HepG2 (cell line): Measurements from ENCODE around the gene ABHD12. TPM values are rescaled to one million over a fixed set of nuclear protein-coding genes. Genes with fewer than 3 reads are reported as not detected.

Experiments
- ATAC-seq: fragments of 200-7000 bp; cut with Tn5 transposase; 3 replicates; pipeline ENCODE4 v1.9.1; 2020; ENCODE audit warnings: mild to moderate bottlenecking, moderate library complexity
- BruUV-seq: library from RNA; stranded (reverse); fragments of 400-500 nt; replicated peaks from 2 replicates; lab custom pipeline; 2021; lab: Mats Ljungman, UMichigan
- CTCF ChIA-PET: fragments of 300-600 bp; formaldehyde crosslinking; extraction: SDS; loops from one replicate; lab custom pipeline; 2021; ENCODE audit warnings: low total read pairs, inconsistent platforms, low intra/inter-chr PET ratio; lab: Yijun Ruan, JAX
- POLR2A ChIA-PET: fragments of 350-600 bp; sonication (Branson Sonifier 250); formaldehyde crosslinking; loops from one replicate; lab custom pipeline; 2020; ENCODE audit warnings: antibody characterized with exemption, inconsistent platforms; lab: Yijun Ruan, JAX
- DNase-seq: peaks from one replicate; pipeline ENCODE4 v3.0.0-alpha.2; 2015; ENCODE audit warnings: low spot score
- FAIRE-seq: peaks from 3 replicates; lab custom pipeline; 2011; peaks lifted over from hg19 to GRCh38; lab: Jason Lieb, UNC
- H2AFZ ChIP-seq: one replicate; pipeline ENCODE4 v1.6.1; 2011; ENCODE audit warnings: low read length, inconsistent platforms
- H3K27ac ChIP-seq: fragments of 300-600 bp; 3 replicates; pipeline ENCODE4 v1.8.0; 2011; ENCODE audit warnings: mixed run types, mild to moderate bottlenecking, mixed read lengths, low read length, inconsistent platforms; ENCODE audit not compliant: insufficient read depth; ENCODE audit errors: extremely low read length
- H3K27me3 ChIP-seq, 2 experiments: fragments of 200-600 bp in 1 of 2; 2 replicates in 1 of 2; 3 replicates in 1 of 2; pipeline versions ENCODE4 v1.6.0 to v1.8.0; 2011; ENCODE audit warnings: low read length in 2 of 2, mild to moderate bottlenecking in 2 of 2, moderate library complexity in 2 of 2, inconsistent platforms in 1 of 2; ENCODE audit not compliant: insufficient read depth in 2 of 2, control insufficient read depth in 1 of 2
- H3K36me3 ChIP-seq, 2 experiments: fragments of 200-600 bp in 1 of 2; replicated peaks in 1 of 2; 2 replicates in 1 of 2; 3 replicates in 1 of 2; pipeline versions ENCODE4 v1.5.1 to v1.8.0; 2011; ENCODE audit warnings: low read length in 2 of 2, inconsistent platforms in 1 of 2; ENCODE audit not compliant: insufficient read depth in 2 of 2, control insufficient read depth in 1 of 2
- H3K4me1 ChIP-seq: 2 replicates; pipeline ENCODE4 v1.5.1; 2012; ENCODE audit warnings: low read length, inconsistent platforms; ENCODE audit not compliant: insufficient read depth
- H3K4me2 ChIP-seq: 2 replicates; pipeline ENCODE4 v1.6.0; 2011; ENCODE audit warnings: low read depth, low read length, inconsistent platforms
- H3K4me3 ChIP-seq, 3 experiments: fragments of 200-600 bp in 1 of 3; sonication (generic), shearing (Covaris generic) in 1 of 3; replicated peaks in 1 of 3; 2 replicates each; pipeline ENCODE4 v1.5.1; 2011 to 2016; ENCODE audit warnings: low read length in 3 of 3, inconsistent platforms in 2 of 3, low read depth in 2 of 3, mild to moderate bottlenecking in 2 of 3, control low read depth in 1 of 3, mixed read lengths in 1 of 3; ENCODE audit not compliant: insufficient read depth in 1 of 3
- H3K79me2 ChIP-seq: one replicate; pipeline ENCODE4 v1.6.1; 2011; ENCODE audit warnings: low read length, inconsistent platforms; ENCODE audit not compliant: insufficient read depth
- H3K9ac ChIP-seq: 2 replicates; pipeline ENCODE4 v1.6.0; 2011; ENCODE audit warnings: mild to moderate bottlenecking, low read depth, low read length, inconsistent platforms; ENCODE audit not compliant: insufficient read depth
- H3K9me3 ChIP-seq: 2 replicates; pipeline ENCODE4 v1.5.1; 2012; ENCODE audit warnings: mild to moderate bottlenecking, low read length
- H4K20me1 ChIP-seq: 2 replicates; pipeline ENCODE4 v1.6.0; 2011; ENCODE audit warnings: inconsistent platforms, mild to moderate bottlenecking, low read length, moderate library complexity; ENCODE audit not compliant: insufficient read depth
- ATF7 ChIP-seq, 2 experiments: fragments of 450-650 bp in 1 of 2; sonication (generic) in 1 of 2; formaldehyde crosslinking in 1 of 2; IDR thresholded peaks; 2 replicates each; pipeline versions ENCODE4 v1.4.0 to v1.6.1; 2016 to 2020; ENCODE audit warnings: antibody characterized with exemption in 1 of 2, mild to moderate bottlenecking in 1 of 2, missing genetic modification reagents in 1 of 2
- RAD21 ChIP-seq: fragments of 450-650 bp; formaldehyde crosslinking; IDR thresholded peaks from 2 replicates; pipeline ENCODE4 v1.5.0; 2020; ENCODE audit warnings: mild to moderate bottlenecking
- ZNF883 ChIP-seq: sonication (generic); formaldehyde crosslinking; IDR thresholded peaks from 2 replicates; pipeline ENCODE4 v1.5.1; 2020; ENCODE audit warnings: mild to moderate bottlenecking, missing genetic modification reagents; ENCODE audit errors: not compliant biosample characterization
- WGBS: methylation state at CpG from one replicate; pipeline ENCODE4 v1.1.6; 2017; ENCODE audit warnings: low lambda C conversion rate; 5-methylcytosine and 5-hydroxymethylcytosine counted together
- in situ Hi-C: cut with HindIII; loops from 2 replicates; pipeline ENCODE4 v1.10.0; 2017; ENCODE audit warnings: low pct_unique_long_range_greater_than_20kb; ENCODE audit not compliant: extremely low pct_ligation_motif_present
- intact Hi-C: fragments of 100-400 bp; cut with micrococcal nuclease; formaldehyde crosslinking; loops from one replicate; pipeline ENCODE4 v1.10.0; 2022; ENCODE audit not compliant: unreplicated experiment
- polyA plus RNA-seq, 8 experiments: library from polyadenylated mRNA; depleted of rRNA in 3 of 8; stranded (reverse) in 7 of 8; unstranded in 1 of 8; fragments of >200 nt; fragmentation: Illumina TruSeq in 4 of 8; extraction: Trizol in 4 of 8; gene quantifications; 2 replicates each; pipeline versions ENCODE4 v1.2.1 to v1.2.3, GENCODE V29; 2011 to 2016; ENCODE audit warnings: low read depth in 4 of 8, missing spikeins in 1 of 8, mixed read lengths in 1 of 8; ENCODE audit not compliant: insufficient read depth in 1 of 8
- total RNA-seq, 5 experiments: library from RNA; depleted of rRNA; stranded (reverse); fragments of >200 nt; fragmentation: Illumina TruSeq; extraction: Trizol; gene quantifications; 2 replicates each; pipeline ENCODE4 v1.2.3, GENCODE V29; 2016; ENCODE audit warnings: low read depth in 1 of 5

The ABHD12 gene
- total and polyA plus RNA-seq, 2 of the 13 experiments (the other 11 are each of a cell fraction or from before 2014, with no cell fraction given), result 23.5 to 72.1 TPM

- no peak for FAIRE-seq
- POLR2A ChIA-PET, result interaction anchor here (1.3 kb wide), 2 partner anchors 38 to 42 kb away, joined by 4 to 8 read pairs; partner anchors contain the start of gene ABHD12
- intact Hi-C loops, result no loop called here
These were observed 37.9 kb downstream of the ABHD12 start for GRCh38 chr20:25352746-25353145.

GRCh38 chr20:25351024-25351360 is 39.6 kb downstream of the ABHD12 start:
- H3K27me3 ChIP-seq, result no peaks in the 10 kb centered on the region
- H4K20me1 ChIP-seq, result no peaks in the 10 kb centered on the region
- intact Hi-C loops (no loop called here), in situ Hi-C loops (no loop called here)
- H3K9me3 ChIP-seq, result no peaks in the 10 kb centered on the region
- ChIA-PET CTCF (no interaction called here), POLR2A (no interaction called here)
- H2AFZ ChIP-seq, result no peak overlapping the region
- H3K4me3 ChIP-seq, result no peak overlapping the region
- peaks cover 15% of the 10 kb centered on the region for H3K79me2 ChIP-seq
- H3K9ac ChIP-seq, result no peak overlapping the region
- FAIRE-seq (no peak), DNase-seq (no peak), ATAC-seq (no peak)
- TF ChIP-seq ATF7 (IDR thresholded peaks at IDR 0.05) (0 out of 2 replicates have a peak, but pooled peaks have one; percentile 22), ATF7 (CRISPR knock-in tag; IDR thresholded peaks at IDR 0.05) (no peak), ZNF883 (CRISPR knock-in tag) (no peak)
- no TSS peak for BruUV-seq
- peaks cover 8% of the 10 kb centered on the region; the same call in 1 of the 2 replicates for H3K4me1 ChIP-seq
- no peaks in the 10 kb centered on the region; a peak in 1 of 5 replicates for H3K36me3 ChIP-seq
- H3K4me2 ChIP-seq, result no peak overlapping the region
- no peak overlapping the region for H3K27ac ChIP-seq

More at GRCh38 chr20:25352746-25353145, 37.9 kb downstream of the ABHD12 start:
- H3K9me3 ChIP-seq, result no peaks in the 10 kb centered on the region
- H2AFZ ChIP-seq, result no peak overlapping the region
- H3K27me3 ChIP-seq, result no peaks in the 10 kb centered on the region
- no peak for TF ChIP-seq RAD21 (CRISPR knock-in tag)
- TF ChIP-seq, all 625 proteins: peak for 0
- CTCF ChIA-PET, result no interaction called here
- no peak overlapping the region for H3K4me2 ChIP-seq
- WGBS, result 96% methylated on average over 3 of the region's 3 CpGs
- H3K79me2 ChIP-seq, result peaks cover 19% of the 10 kb centered on the region
- no peaks in the 10 kb centered on the region; a peak in 1 of 5 replicates for H3K36me3 ChIP-seq
- DNase-seq (no peak), ATAC-seq (no peak)
- H3K4me1 ChIP-seq, result peaks cover 8% of the 10 kb centered on the region; the same call in 1 of the 2 replicates
- H4K20me1 ChIP-seq, result no peaks in the 10 kb centered on the region
- H3K27ac ChIP-seq, result no peak overlapping the region
- H3K9ac ChIP-seq, result no peak overlapping the region
- no TSS peak for BruUV-seq
- in situ Hi-C loops, result no loop called here
- no peak overlapping the region for H3K4me3 ChIP-seq
